ENCODE measurements around the gene NIPAL3. TPM values are rescaled to one million over a fixed set of nuclear protein-coding genes. Genes with fewer than 3 reads are reported as not detected.

Gene NIPAL3
- polyA plus RNA-seq, 1 donor (not counting 4 experiments of a cell fraction or from before 2014, with no cell fraction given), result 30.5 TPM

DNA sequence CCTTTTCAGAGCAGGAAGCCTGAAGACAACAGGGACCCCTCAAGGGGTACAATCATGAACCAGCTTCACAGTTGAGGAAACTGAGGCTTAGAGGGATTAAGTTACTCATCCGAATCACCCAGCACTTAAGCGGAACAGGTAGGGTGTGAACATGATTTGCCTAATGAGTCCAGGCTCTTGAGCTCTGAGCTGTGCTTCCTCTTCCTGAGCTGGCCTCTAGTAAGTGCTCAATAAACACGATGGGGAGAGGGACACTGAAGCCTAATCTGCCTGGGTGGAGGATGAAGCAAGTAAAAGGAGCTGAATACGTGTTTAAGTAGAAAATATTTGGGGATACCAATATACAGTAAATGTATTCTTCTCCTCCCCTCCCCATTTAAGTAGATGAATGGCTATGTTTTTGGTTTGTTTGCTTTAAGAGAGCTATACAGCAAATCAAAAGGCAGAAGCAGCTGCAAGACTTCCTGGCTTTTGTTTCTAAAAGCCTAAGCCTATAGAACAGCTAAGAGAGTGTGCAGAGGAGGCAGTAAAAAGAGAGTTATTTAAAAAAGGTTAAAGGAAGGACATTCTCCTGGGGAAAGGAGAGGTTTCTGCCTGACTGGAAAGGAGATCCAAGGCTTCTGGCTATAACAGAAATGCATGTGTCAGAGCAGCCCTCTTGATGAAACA is 22.5 kb upstream of the NIPAL3 start:
- Histone ChIP-seq H3K4me1 (ENCODE audit: control insufficient read depth, extremely low read depth, insufficient read depth, low read length) (peaks cover 29% of the 10 kb centered on the region), H4K20me1 (ENCODE audit: control insufficient read depth, extremely low read depth, insufficient read depth, low read length) (no peaks in the 10 kb centered on the region), H3K27me3 (ENCODE audit: control insufficient read depth, extremely low read depth, insufficient read depth, low read length) (no peaks in the 10 kb centered on the region), H3K9me3 (ENCODE audit: control insufficient read depth, low read depth, low read length) (no peaks in the 10 kb centered on the region), H3K4me3 (ENCODE audit: control insufficient read depth in 2 of 3, extremely low read depth in 1 of 3, insufficient read depth in 2 of 3, low read depth in 1 of 3, low read length in 3 of 3) (no peak overlapping the region), H3K79me2 (ENCODE audit: control insufficient read depth, insufficient read depth, low read length) (peaks cover 2% of the 10 kb centered on the region), H3K4me2 (ENCODE audit: control insufficient read depth, extremely low read depth, insufficient read depth, low read depth, low read length) (no peak overlapping the region), H3K9ac (ENCODE audit: control insufficient read depth, extremely low read depth, insufficient read depth, low read length) (peak overlapping the region; percentile 8), H3K27ac (ENCODE audit: control insufficient read depth, insufficient read depth, low read length) (no peak overlapping the region), H3K36me3 (ENCODE audit: control insufficient read depth in 2 of 2, extremely low read depth in 1 of 2, insufficient read depth in 2 of 2, low read length in 2 of 2) (peaks cover 4 to 15% of the 10 kb centered on the region in 2 experiments), H3K9me1 (ENCODE audit: control insufficient read depth, extremely low read depth, insufficient read depth, low read length) (no peaks in the 10 kb centered on the region), H2AFZ (ENCODE audit: control insufficient read depth, low read length) (no peak overlapping the region)
- dilution Hi-C loops (cut with MboI; ENCODE audit: extremely low pct_ligation_motif_present, low sequenced_read_pairs), result loop anchor here (10.0 kb wide), 1 partner anchor 198 kb away; no protein-coding TSS in a partner anchor
- TF ChIP-seq EZH2 (IDR thresholded peaks at IDR 0.05; ENCODE audit: low read length), result no peak
- TF ChIP-seq, protein P1, sequence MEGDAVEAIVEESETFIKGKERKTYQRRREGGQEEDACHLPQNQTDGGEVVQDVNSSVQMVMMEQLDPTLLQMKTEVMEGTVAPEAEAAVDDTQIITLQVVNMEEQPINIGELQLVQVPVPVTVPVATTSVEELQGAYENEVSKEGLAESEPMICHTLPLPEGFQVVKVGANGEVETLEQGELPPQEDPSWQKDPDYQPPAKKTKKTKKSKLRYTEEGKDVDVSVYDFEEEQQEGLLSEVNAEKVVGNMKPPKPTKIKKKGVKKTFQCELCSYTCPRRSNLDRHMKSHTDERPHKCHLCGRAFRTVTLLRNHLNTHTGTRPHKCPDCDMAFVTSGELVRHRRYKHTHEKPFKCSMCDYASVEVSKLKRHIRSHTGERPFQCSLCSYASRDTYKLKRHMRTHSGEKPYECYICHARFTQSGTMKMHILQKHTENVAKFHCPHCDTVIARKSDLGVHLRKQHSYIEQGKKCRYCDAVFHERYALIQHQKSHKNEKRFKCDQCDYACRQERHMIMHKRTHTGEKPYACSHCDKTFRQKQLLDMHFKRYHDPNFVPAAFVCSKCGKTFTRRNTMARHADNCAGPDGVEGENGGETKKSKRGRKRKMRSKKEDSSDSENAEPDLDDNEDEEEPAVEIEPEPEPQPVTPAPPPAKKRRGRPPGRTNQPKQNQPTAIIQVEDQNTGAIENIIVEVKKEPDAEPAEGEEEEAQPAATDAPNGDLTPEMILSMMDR (optimal IDR thresholded peaks at IDR 0.05 in 1 of 3, IDR thresholded peaks at IDR 0.05 in 1 of 3, conservative IDR thresholded peaks at IDR 0.05 in 1 of 3; ENCODE audit: extremely low read depth in 1 of 3, insufficient read depth in 2 of 3, low read length in 3 of 3), result no peak
- FAIRE-seq (no peak), DNase-seq (ENCODE audit: low read depth, low spot score) (no peak)

DNA sequence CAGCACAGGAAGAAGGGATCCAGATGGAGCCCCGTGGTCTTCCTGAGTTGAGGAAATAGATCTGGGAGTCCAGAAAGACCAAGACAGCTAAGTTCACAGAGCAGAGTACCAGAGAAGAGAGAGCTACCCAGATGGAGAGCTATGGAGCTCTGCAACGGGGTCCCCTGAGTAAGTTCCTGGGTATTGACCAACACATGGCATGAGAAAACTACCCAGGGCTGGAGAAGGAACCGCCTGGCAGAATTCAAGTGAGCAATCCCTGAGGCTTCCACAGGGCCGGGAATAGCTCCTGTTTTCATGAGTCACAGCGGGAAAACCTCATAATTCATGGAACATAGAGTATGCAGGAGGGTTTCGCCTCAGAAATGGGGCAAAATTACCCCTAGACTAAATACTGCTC is 21.7 kb upstream of the NIPAL3 start:
- Histone ChIP-seq H2AFZ (ENCODE audit: control insufficient read depth, low read length) (no peak overlapping the region), H3K36me3 (ENCODE audit: control insufficient read depth in 2 of 2, extremely low read depth in 1 of 2, insufficient read depth in 2 of 2, low read length in 2 of 2) (peaks cover 2 to 11% of the 10 kb centered on the region in 2 experiments)
- DNase-seq (ENCODE audit: low read depth, low spot score), result no peak

More for the DNA sequence above, 21.7 kb upstream of the NIPAL3 start:
- Histone ChIP-seq H3K79me2 (ENCODE audit: control insufficient read depth, insufficient read depth, low read length) (peaks cover 2% of the 10 kb centered on the region), H3K4me1 (ENCODE audit: control insufficient read depth, extremely low read depth, insufficient read depth, low read length) (peaks cover 29% of the 10 kb centered on the region), H3K9me3 (ENCODE audit: control insufficient read depth, low read depth, low read length) (no peaks in the 10 kb centered on the region), H3K27me3 (ENCODE audit: control insufficient read depth, extremely low read depth, insufficient read depth, low read length) (no peaks in the 10 kb centered on the region), H3K9ac (ENCODE audit: control insufficient read depth, extremely low read depth, insufficient read depth, low read length) (peak overlapping the region; percentile 51), H3K4me3 (ENCODE audit: control insufficient read depth in 2 of 3, extremely low read depth in 1 of 3, insufficient read depth in 2 of 3, low read depth in 1 of 3, low read length in 3 of 3) (peak overlapping the region in 1 of 3 experiments; percentile 24), H3K9me1 (ENCODE audit: control insufficient read depth, extremely low read depth, insufficient read depth, low read length) (no peaks in the 10 kb centered on the region), H4K20me1 (ENCODE audit: control insufficient read depth, extremely low read depth, insufficient read depth, low read length) (no peaks in the 10 kb centered on the region), H3K4me2 (ENCODE audit: control insufficient read depth, extremely low read depth, insufficient read depth, low read depth, low read length) (peak overlapping the region; percentile 41), H3K27ac (ENCODE audit: control insufficient read depth, insufficient read depth, low read length) (peak overlapping the region; percentile 62)
- dilution Hi-C loops (cut with MboI; ENCODE audit: extremely low pct_ligation_motif_present, low sequenced_read_pairs), result loop anchor here (10.0 kb wide), 1 partner anchor 199 kb away; no protein-coding TSS in a partner anchor
- TF ChIP-seq, protein P1 (optimal IDR thresholded peaks at IDR 0.05 in 1 of 3, IDR thresholded peaks at IDR 0.05 in 1 of 3, conservative IDR thresholded peaks at IDR 0.05 in 1 of 3; ENCODE audit: extremely low read depth in 1 of 3, insufficient read depth in 2 of 3, low read length in 3 of 3), result no peak
- no peak for TF ChIP-seq EZH2 (IDR thresholded peaks at IDR 0.05; ENCODE audit: low read length)
- peak; percentile 68 for FAIRE-seq

All from keratinocyte (primary cell).